Endothelial cell of umbilical vein (primary cell): ENCODE results near the gene CYP11A1. TPM values are rescaled to one million over a fixed set of nuclear protein-coding genes. Genes with fewer than 3 reads are reported as not detected.

Experiments
- BruUV-seq: library from RNA; stranded (reverse); fragments of 400-500 nt; replicated peaks from 2 replicates; lab custom pipeline; 2021; lab: Mats Ljungman, UMichigan
- CTCF ChIA-PET: fragments of 300-600, 350-600 bp; sonication (Branson Sonifier 250); formaldehyde crosslinking; loops from one replicate; lab custom pipeline; 2021; ENCODE audit warnings: antibody characterized with exemption, inconsistent platforms; lab: Charles Lee
- POLR2A ChIA-PET: fragments of 300-600, 350-600 bp; sonication (Branson Sonifier 250); formaldehyde crosslinking; loops from one replicate; lab custom pipeline; 2021; ENCODE audit warnings: antibody characterized with exemption, inconsistent platforms; lab: Charles Lee
- DNase-seq: peaks from one replicate; pipeline ENCODE4 v3.0.0-alpha.2; 2011; ENCODE audit warnings: low read depth, low spot score
- FAIRE-seq: peaks from 2 replicates; lab custom pipeline; 2011; peaks lifted over from hg19 to GRCh38; lab: Jason Lieb, UNC
- H2AFZ ChIP-seq: 2 replicates; pipeline ENCODE4 v1.6.0; 2012; ENCODE audit warnings: low read depth, low read length, control low read depth, inconsistent platforms
- H3K27ac ChIP-seq: 2 replicates; pipeline ENCODE4 v1.5.1; 2011; ENCODE audit warnings: low read depth, mild to moderate bottlenecking, control low read depth, low read length, moderate library complexity; ENCODE audit not compliant: insufficient read depth
- H3K27me3 ChIP-seq, 2 experiments: 2 replicates each; pipeline versions ENCODE4 v1.6.0 to v1.6.1; 2011; ENCODE audit warnings: low read length in 2 of 2, mixed read lengths in 1 of 2; ENCODE audit not compliant: control insufficient read depth in 2 of 2, insufficient read depth in 2 of 2
- H3K36me3 ChIP-seq, 2 experiments: 2 replicates in 1 of 2; 3 replicates in 1 of 2; pipeline ENCODE4 v1.5.1; 2011; ENCODE audit warnings: low read length in 2 of 2, mild to moderate bottlenecking in 1 of 2, moderate library complexity in 1 of 2; ENCODE audit not compliant: control insufficient read depth in 2 of 2, insufficient read depth in 2 of 2; ENCODE audit errors: extremely low read depth in 1 of 2
- H3K4me1 ChIP-seq: 3 replicates; pipeline ENCODE4 v1.5.1; 2011; ENCODE audit warnings: mild to moderate bottlenecking, low read length; ENCODE audit not compliant: control insufficient read depth, insufficient read depth; ENCODE audit errors: extremely low read depth
- H3K4me2 ChIP-seq: 2 replicates; pipeline ENCODE4 v1.6.1; 2011; ENCODE audit warnings: low read length, control low read depth, mixed read lengths; ENCODE audit not compliant: insufficient read depth
- H3K4me3 ChIP-seq, 3 experiments: fragments of 200-600 bp in 1 of 3; sonication (generic), shearing (Covaris generic) in 1 of 3; replicated peaks in 1 of 3; 2 replicates each; pipeline ENCODE4 v1.5.1; 2011 to 2016; ENCODE audit warnings: control low read depth in 3 of 3, low read length in 3 of 3, mild to moderate bottlenecking in 2 of 3, inconsistent platforms in 1 of 3, low read depth in 1 of 3, moderate library complexity in 1 of 3; ENCODE audit not compliant: insufficient read depth in 1 of 3
- H3K79me2 ChIP-seq: 2 replicates; pipeline ENCODE4 v1.6.0; 2012; ENCODE audit warnings: low read length, inconsistent platforms; ENCODE audit not compliant: control insufficient read depth, insufficient read depth
- H3K9ac ChIP-seq: replicated peaks from 2 replicates; pipeline ENCODE3; 2011; ENCODE audit warnings: low read length, control low read depth; ENCODE audit not compliant: insufficient read depth; ENCODE audit errors: extremely low read depth
- H3K9me1 ChIP-seq: replicated peaks from 3 replicates; pipeline ENCODE4 v1.6.0; 2011; ENCODE audit warnings: mild to moderate bottlenecking, low read length; ENCODE audit not compliant: control insufficient read depth, insufficient read depth; ENCODE audit errors: extremely low read depth
- H3K9me3 ChIP-seq: replicated peaks from 2 replicates; pipeline ENCODE4 v1.5.1; 2012; ENCODE audit warnings: low read length, inconsistent platforms; ENCODE audit not compliant: control insufficient read depth, insufficient read depth
- H4K20me1 ChIP-seq: replicated peaks from 2 replicates; pipeline ENCODE3; 2011; ENCODE audit warnings: mild to moderate bottlenecking, low read length; ENCODE audit not compliant: control insufficient read depth, insufficient read depth; ENCODE audit errors: extremely low read depth
- EZH2 ChIP-seq: IDR thresholded peaks from 2 replicates; pipeline ENCODE4 v1.6.1; 2012; ENCODE audit warnings: borderline replicate concordance, low read depth, mild to moderate bottlenecking, moderate library complexity, low read length, inconsistent platforms; ENCODE audit not compliant: severe bottlenecking
- FOS ChIP-seq: IDR thresholded peaks from 2 replicates; pipeline ENCODE4 v1.6.1; 2011; ENCODE audit warnings: mild to moderate bottlenecking, low read length, moderate library complexity, borderline replicate concordance; ENCODE audit not compliant: insufficient read depth
- GATA2 ChIP-seq: IDR thresholded peaks from 2 replicates; pipeline ENCODE4 v1.7.0; 2011; ENCODE audit warnings: low read depth, mild to moderate bottlenecking, moderate library complexity, mixed read lengths, low read length; ENCODE audit not compliant: insufficient read length, insufficient read depth
- JUN ChIP-seq: IDR thresholded peaks from 2 replicates; pipeline ENCODE4 v1.6.1; 2011; ENCODE audit warnings: borderline replicate concordance, low read depth; ENCODE audit not compliant: insufficient read length, insufficient read depth
- MYC ChIP-seq: IDR thresholded peaks from one replicate; pipeline ENCODE4 v1.6.1; 2011; ENCODE audit warnings: mild to moderate bottlenecking, low read depth, low read length
- POLR2A ChIP-seq: IDR thresholded peaks from 2 replicates; pipeline ENCODE4 v1.6.1; 2012; ENCODE audit warnings: low read depth, mild to moderate bottlenecking, control low read depth, low read length
- POLR2AphosphoS5 ChIP-seq: IDR thresholded peaks from 2 replicates; pipeline ENCODE4 v1.6.1; 2012; ENCODE audit warnings: low read depth, mild to moderate bottlenecking, control low read depth, low read length, moderate library complexity; ENCODE audit not compliant: insufficient read depth
- dilution Hi-C: fragments of 300-500 bp; cut with MboI; formaldehyde crosslinking; loops from one replicate; pipeline ENCODE4 v1.15.0; 2019; ENCODE audit warnings: low sequenced_read_pairs; ENCODE audit not compliant: extremely low pct_ligation_motif_present
- intact Hi-C: fragments of 100-400 bp; cut with micrococcal nuclease; formaldehyde crosslinking; loops from one replicate; pipeline ENCODE4 v1.10.0; 2022
- polyA plus RNA-seq, 4 experiments: library from polyadenylated mRNA; depleted of rRNA in 3 of 4; stranded (reverse) in 3 of 4; unstranded in 1 of 4; fragments of >200 nt; gene quantifications; 2 replicates each; pipeline versions ENCODE4 v1.2.1 to v1.2.3, GENCODE V29; 2011 to 2012; ENCODE audit warnings: missing spikeins in 1 of 4
- total RNA-seq: library from RNA; stranded (reverse); gene quantifications from 2 replicates; pipeline ENCODE4 v1.2.3, GENCODE V29; 2021
- TF ChIP-seq, protein P1 (sequence below), 2 donors: IDR thresholded peaks; 1 replicate in 1 of 2; 2 replicates in 1 of 2; pipeline ENCODE4 v1.5.1; 2011; ENCODE audit warnings: low read length in 2 of 2, mild to moderate bottlenecking in 2 of 2, moderate library complexity in 2 of 2, control low read depth in 1 of 2, inconsistent platforms in 1 of 2, low read depth in 1 of 2; ENCODE audit not compliant: insufficient read depth in 1 of 2; ENCODE audit errors: extremely low read depth in 1 of 2
- TF ChIP-seq, protein P2 (sequence below): IDR thresholded peaks from 2 replicates; pipeline ENCODE4 v1.6.1; 2011; ENCODE audit not compliant: insufficient read depth, insufficient read length

Gene CYP11A1
- total and polyA plus RNA-seq, 2 donors (not counting 3 experiments of a cell fraction or from before 2014, with no cell fraction given): 0.08 TPM; not detected in 1

DNA sequence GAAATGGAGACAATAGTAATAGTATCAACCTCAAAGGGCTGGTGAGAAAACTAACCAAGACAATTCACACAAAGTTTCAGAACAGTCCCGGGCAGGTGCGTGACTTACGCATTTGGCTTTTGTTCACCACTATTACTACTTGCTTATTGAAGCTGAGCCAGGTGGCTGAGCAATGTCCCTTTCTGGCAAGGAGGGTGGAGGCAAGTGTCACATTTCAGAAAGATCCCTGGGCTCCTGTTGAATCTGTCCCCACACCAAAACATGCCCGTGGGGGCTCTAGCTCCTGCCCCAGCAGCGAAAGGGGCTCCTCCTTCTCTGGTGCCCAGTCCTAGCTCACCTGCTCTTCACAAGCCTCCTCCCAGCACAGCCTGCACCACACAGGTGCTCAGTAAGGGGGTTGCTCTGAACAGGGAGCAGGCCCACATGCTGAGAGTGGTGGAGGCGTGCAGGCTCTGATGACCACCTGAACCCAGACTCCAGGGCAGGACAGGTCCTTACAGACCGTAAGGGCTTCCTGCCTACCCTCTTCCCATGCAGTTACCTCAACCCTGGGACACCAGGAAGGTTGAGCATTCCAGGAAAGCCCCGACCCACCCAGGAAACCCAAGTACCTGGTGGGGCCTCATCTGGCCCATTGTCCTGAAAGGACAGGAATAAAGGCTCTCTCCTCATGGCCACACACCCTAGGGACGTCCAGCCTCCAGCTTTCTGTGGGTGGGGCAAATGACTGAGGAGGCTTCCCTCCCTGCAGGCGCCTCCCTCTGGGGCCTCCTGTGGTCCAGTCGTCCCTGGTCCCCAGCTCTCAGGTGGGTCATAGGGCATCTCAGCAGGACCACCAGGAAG, 33.7 kb upstream of the CYP11A1 start:
- intact Hi-C loops (no loop called here), dilution Hi-C loops (no loop called here)
- ChIA-PET CTCF (no interaction called here), POLR2A (no interaction called here)
- Histone ChIP-seq H3K9me1 (no peaks in the 10 kb centered on the region), H3K79me2 (no peaks in the 10 kb centered on the region), H3K4me1 (peaks cover 6% of the 10 kb centered on the region), H3K27ac (no peak overlapping the region), H3K4me3 (no peak overlapping the region), H3K36me3 (no peaks in the 10 kb centered on the region), H3K9me3 (no peaks in the 10 kb centered on the region), H3K27me3 (peaks cover 0 to 9% of the 10 kb centered on the region in 2 experiments), H3K4me2 (no peak overlapping the region), H3K9ac (no peak overlapping the region), H2AFZ (no peak overlapping the region), H4K20me1 (no peaks in the 10 kb centered on the region)
- FAIRE-seq (no peak), DNase-seq (no peak)
- no TSS peak for BruUV-seq
- no peak for TF ChIP-seq JUN
- no peak for TF ChIP-seq FOS
- TF ChIP-seq EZH2: no peak
- TF ChIP-seq, protein P1, sequence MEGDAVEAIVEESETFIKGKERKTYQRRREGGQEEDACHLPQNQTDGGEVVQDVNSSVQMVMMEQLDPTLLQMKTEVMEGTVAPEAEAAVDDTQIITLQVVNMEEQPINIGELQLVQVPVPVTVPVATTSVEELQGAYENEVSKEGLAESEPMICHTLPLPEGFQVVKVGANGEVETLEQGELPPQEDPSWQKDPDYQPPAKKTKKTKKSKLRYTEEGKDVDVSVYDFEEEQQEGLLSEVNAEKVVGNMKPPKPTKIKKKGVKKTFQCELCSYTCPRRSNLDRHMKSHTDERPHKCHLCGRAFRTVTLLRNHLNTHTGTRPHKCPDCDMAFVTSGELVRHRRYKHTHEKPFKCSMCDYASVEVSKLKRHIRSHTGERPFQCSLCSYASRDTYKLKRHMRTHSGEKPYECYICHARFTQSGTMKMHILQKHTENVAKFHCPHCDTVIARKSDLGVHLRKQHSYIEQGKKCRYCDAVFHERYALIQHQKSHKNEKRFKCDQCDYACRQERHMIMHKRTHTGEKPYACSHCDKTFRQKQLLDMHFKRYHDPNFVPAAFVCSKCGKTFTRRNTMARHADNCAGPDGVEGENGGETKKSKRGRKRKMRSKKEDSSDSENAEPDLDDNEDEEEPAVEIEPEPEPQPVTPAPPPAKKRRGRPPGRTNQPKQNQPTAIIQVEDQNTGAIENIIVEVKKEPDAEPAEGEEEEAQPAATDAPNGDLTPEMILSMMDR (IDR thresholded peaks at IDR 0.05; ENCODE audit: extremely low read depth in 1 of 2, insufficient read depth in 1 of 2, low read depth in 1 of 2, low read length in 2 of 2): no peak
- TF ChIP-seq POLR2A: no peak
- TF ChIP-seq POLR2AphosphoS5: no peak
- TF ChIP-seq MYC: no peak
- TF ChIP-seq, protein P2, sequence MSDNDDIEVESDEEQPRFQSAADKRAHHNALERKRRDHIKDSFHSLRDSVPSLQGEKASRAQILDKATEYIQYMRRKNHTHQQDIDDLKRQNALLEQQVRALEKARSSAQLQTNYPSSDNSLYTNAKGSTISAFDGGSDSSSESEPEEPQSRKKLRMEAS: no peak
- no peak for TF ChIP-seq GATA2
